Body of pancreas (tissue), 4 donors: Measurements from ENCODE around the gene GTF2A1. TPM values are rescaled to one million over a fixed set of nuclear protein-coding genes. Genes with fewer than 3 reads are reported as not detected.

Experiments used
- ATAC-seq: fragments of 150-250 bp; one replicate; pipeline ENCODE4 v1.9.1; 2016
- DNase-seq, 4 donors: peaks; one replicate each; pipeline ENCODE4 v3.0.0-alpha.2; 2019
- H3K27ac ChIP-seq, 4 donors: fragments of 200-600 bp; sonication (generic); 1 replicate in 3 of 4; 2 replicates in 1 of 4; pipeline versions ENCODE4 v1.5.1 to v1.6.1; 2016 to 2019; ENCODE audit warnings: mild to moderate bottlenecking in 1 of 4, mixed read lengths in 1 of 4, moderate library complexity in 1 of 4
- H3K27me3 ChIP-seq, 2 donors: fragments of 200-600 bp; sonication (generic); one replicate each; pipeline ENCODE4 v1.6.0; 2016; ENCODE audit warnings: mild to moderate bottlenecking in 1 of 2
- H3K36me3 ChIP-seq, 2 donors: fragments of 200-600 bp; sonication (generic); replicated peaks in 1 of 2; 2 replicates each; pipeline ENCODE4 v1.5.1; 2016; ENCODE audit warnings: low read depth in 2 of 2; ENCODE audit not compliant: insufficient read depth in 1 of 2
- H3K4me1 ChIP-seq: fragments of 200-600 bp; sonication (generic); one replicate; pipeline ENCODE4 v1.6.0; 2016
- H3K4me3 ChIP-seq, 2 donors: fragments of 200-600 bp; sonication (generic); 1 replicate in 1 of 2; 2 replicates in 1 of 2; pipeline ENCODE4 v1.5.1; 2016 to 2019
- H3K9me3 ChIP-seq, 3 donors: fragments of 200-600 bp; sonication (generic); 1 replicate in 2 of 3; 2 replicates in 1 of 3; pipeline ENCODE4 v1.5.1; 2016
- CTCF ChIP-seq, 7 experiments: fragments of 450-650 bp in 4 of 7; fragments of 200-600 bp in 3 of 7; sonication (generic) in 3 of 7; IDR thresholded peaks; one replicate each; pipeline ENCODE4 v1.5.1; 2016 to 2019; ENCODE audit warnings: antibody characterized with exemption in 7 of 7
- POLR2A ChIP-seq, 3 donors: fragments of 450-650 bp; IDR thresholded peaks; one replicate each; pipeline ENCODE4 v1.6.1; 2016; ENCODE audit warnings: antibody characterized with exemption in 3 of 3, mild to moderate bottlenecking in 2 of 3
- WGBS, 2 donors: methylation state at CpG; one replicate each; pipeline ENCODE4 v1.1.5; 2017; 5-methylcytosine and 5-hydroxymethylcytosine counted together
- intact Hi-C: fragments of 100-400 bp; cut with DNase I; formaldehyde crosslinking; loops from one replicate; pipeline ENCODE4 v1.15.1; 2023
- total RNA-seq, 2 donors: library from RNA; depleted of rRNA; stranded (reverse); fragments of >200 nt; gene quantifications; one replicate each; pipeline ENCODE4 v1.1.0, GENCODE V29; 2016

Gene GTF2A1
- total RNA-seq, 2 donors from 2014 or later: 4.0 to 9.3 TPM

- ATAC-seq: peak; percentile 66
- Histone ChIP-seq H3K36me3 (peaks cover 0 to 2% of the 10 kb centered on the region in 2 donors), H3K27ac (peak overlapping the region in 2 of 4 donors; percentile 11 to 42)
These were observed 12.3 kb downstream of the GTF2A1 start for GRCh38 chr14:81208489-81208888.

GRCh38 chr14:81206115-81206514, 14.6 kb downstream of the GTF2A1 start:
- intact Hi-C loops: no loop called here
- H3K27ac ChIP-seq: no peak overlapping the region
- ATAC-seq (no peak), DNase-seq (no peak)
- no peaks in the 10 kb centered on the region for H3K9me3 ChIP-seq
- TF ChIP-seq CTCF (IDR thresholded peaks at IDR 0.05) (no peak), POLR2A (IDR thresholded peaks at IDR 0.05) (no peak)
- H3K4me3 ChIP-seq: no peak overlapping the region
- no peaks in the 10 kb centered on the region for H3K27me3 ChIP-seq
- 76 to 79% methylated on average over 4 of the region's 4 CpGs for WGBS, 2 donors
- peaks cover 0 to 15% of the 10 kb centered on the region in 2 donors for H3K36me3 ChIP-seq
- peaks cover 16% of the 10 kb centered on the region for H3K4me1 ChIP-seq

More at GRCh38 chr14:81208489-81208888, 12.3 kb downstream of the GTF2A1 start:
- Histone ChIP-seq H3K27me3 (no peaks in the 10 kb centered on the region), H3K4me1 (peaks cover 16% of the 10 kb centered on the region), H3K9me3 (no peaks in the 10 kb centered on the region), H3K4me3 (no peak overlapping the region)
- TF ChIP-seq CTCF (IDR thresholded peaks at IDR 0.05) (no peak), POLR2A (IDR thresholded peaks at IDR 0.05) (no peak)
- WGBS, 2 donors: 47 to 48% methylated on average over 5 to 8 of the region's 8 CpGs
- intact Hi-C loops: no loop called here
- DNase-seq: peak; percentile 59 to 85 (median 80)

- Histone ChIP-seq H3K4me1 (peaks cover 16% of the 10 kb centered on the region), H3K27me3 (no peaks in the 10 kb centered on the region), H3K27ac (no peak overlapping the region), H3K4me3 (no peak overlapping the region), H3K9me3 (no peaks in the 10 kb centered on the region), H3K36me3 (peaks cover 0 to 15% of the 10 kb centered on the region in 2 donors)
- intact Hi-C loops: no loop called here
- DNase-seq (no peak), ATAC-seq (no peak)
- 94 to 96% methylated on average over 4 of the region's 4 CpGs for WGBS, 2 donors
- TF ChIP-seq POLR2A (IDR thresholded peaks at IDR 0.05): no peak
- no peak for TF ChIP-seq CTCF (IDR thresholded peaks at IDR 0.05)
These were observed 15.1 kb downstream of the GTF2A1 start for GRCh38 chr14:81205639-81206038.

- Histone ChIP-seq H3K27me3 (no peaks in the 10 kb centered on the region), H3K4me1 (no peaks in the 10 kb centered on the region), H3K27ac (no peak overlapping the region), H3K4me3 (no peak overlapping the region), H3K36me3 (peaks cover 0 to 21% of the 10 kb centered on the region in 2 donors), H3K9me3 (no peaks in the 10 kb centered on the region)
- WGBS, 2 donors: 91 to 94% methylated on average over 6 of the region's 6 CpGs
- TF ChIP-seq POLR2A (IDR thresholded peaks at IDR 0.05): no peak
- TF ChIP-seq CTCF (IDR thresholded peaks at IDR 0.05): no peak
- ATAC-seq: no peak
- DNase-seq: no peak
- intact Hi-C loops: no loop called here
These were observed 20.7 kb downstream of the GTF2A1 start for GRCh38 chr14:81200054-81200453.

- Histone ChIP-seq H3K27ac (no peak overlapping the region), H3K36me3 (peaks cover 0 to 21% of the 10 kb centered on the region in 2 donors), H3K4me3 (no peak overlapping the region), H3K4me1 (no peaks in the 10 kb centered on the region), H3K9me3 (no peaks in the 10 kb centered on the region), H3K27me3 (no peaks in the 10 kb centered on the region)
- DNase-seq: no peak
- no peak for ATAC-seq
- TF ChIP-seq CTCF (IDR thresholded peaks at IDR 0.05): no peak
- TF ChIP-seq POLR2A (IDR thresholded peaks at IDR 0.05): no peak
- intact Hi-C loops: no loop called here
- 61 to 63% methylated on average over 3 of the region's 3 CpGs for whole genome bisulfite sequencing, 2 donors
These were observed 21.7 kb downstream of the GTF2A1 start for GRCh38 chr14:81199084-81199483.
